HEK293T (cell line): ENCODE measurements around the gene FRMD7.

Experiments
- ARNT ChIP-seq: fragments of 450-650 bp; IDR thresholded peaks from 2 replicates; pipeline ENCODE4 v1.6.1; 2017; ENCODE audit warnings: mild to moderate bottlenecking
- BHLHE40 ChIP-seq: fragments of 450-650 bp; IDR thresholded peaks from 2 replicates; pipeline ENCODE4 v1.6.1; 2016; ENCODE audit warnings: mild to moderate bottlenecking, moderate library complexity, borderline replicate concordance
- CTBP1 ChIP-seq: fragments of 450-650 bp; IDR thresholded peaks from 2 replicates; pipeline ENCODE4 v1.6.1; 2016; ENCODE audit warnings: borderline replicate concordance
- ELF4 ChIP-seq: fragments of 450-650 bp; IDR thresholded peaks from 2 replicates; pipeline ENCODE4 v1.6.1; 2017; ENCODE audit warnings: antibody characterized with exemption
- FOXA1 ChIP-seq: fragments of 450-650 bp; IDR thresholded peaks from 2 replicates; pipeline ENCODE4 v1.6.1; 2016; ENCODE audit warnings: mild to moderate bottlenecking
- FOXK2 ChIP-seq: fragments of 450-650 bp; IDR thresholded peaks from 2 replicates; pipeline ENCODE4 v1.6.1; 2016; ENCODE audit warnings: mild to moderate bottlenecking
- FOXM1 ChIP-seq: fragments of 450-650 bp; IDR thresholded peaks from 2 replicates; pipeline ENCODE4 v1.6.1; 2017; ENCODE audit warnings: mild to moderate bottlenecking, borderline replicate concordance
- HDGF ChIP-seq: fragments of 450-650 bp; IDR thresholded peaks from 2 replicates; pipeline ENCODE4 v1.6.1; 2017; ENCODE audit warnings: antibody characterized with exemption, borderline replicate concordance
- L3MBTL2 ChIP-seq: fragments of 450-650 bp; conservative IDR thresholded peaks from 2 replicates; pipeline ENCODE4 v1.6.1; 2016; ENCODE audit warnings: mild to moderate bottlenecking
- PKNOX1 ChIP-seq: fragments of 450-650 bp; IDR thresholded peaks from 2 replicates; pipeline ENCODE4 v1.6.1; 2016
- SP1 ChIP-seq: fragments of 450-650 bp; IDR thresholded peaks from 2 replicates; pipeline ENCODE4 v1.6.1; 2017
- SUZ12 ChIP-seq: fragments of 450-650 bp; IDR thresholded peaks from 2 replicates; pipeline ENCODE4 v1.6.1; 2016; ENCODE audit warnings: mild to moderate bottlenecking
- TARDBP ChIP-seq: fragments of 450-650 bp; IDR thresholded peaks from 2 replicates; pipeline ENCODE4 v1.6.1; 2016
- ZNF384 ChIP-seq: fragments of 450-650 bp; IDR thresholded peaks from 2 replicates; pipeline ENCODE4 v1.6.1; 2016

- no peak for TF ChIP-seq SUZ12
- no peak for TF ChIP-seq FOXM1
- no peak for TF ChIP-seq CTBP1
- no peak for TF ChIP-seq TARDBP
- TF ChIP-seq HDGF: no peak
- no peak for TF ChIP-seq PKNOX1
- no peak for TF ChIP-seq ARNT
- TF ChIP-seq L3MBTL2: no peak
- TF ChIP-seq FOXK2: no peak
- no peak for TF ChIP-seq SP1
- TF ChIP-seq FOXA1: no peak
- no peak for TF ChIP-seq BHLHE40
- TF ChIP-seq ELF4: no peak
- TF ChIP-seq ZNF384: no peak
These were observed 25.3 kb upstream of the FRMD7 start for GRCh38 chrX:132153166-132153565.
